Fibroblast of the aortic adventitia (primary cell): ENCODE results near the gene GPR176. TPM values are rescaled to one million over a fixed set of nuclear protein-coding genes. Genes with fewer than 3 reads are reported as not detected.

Source experiments
- DNase-seq: peaks from one replicate; pipeline ENCODE4 v3.0.0-alpha.2; 2010; ENCODE audit warnings: low read depth
- H3K4me3 ChIP-seq: 2 replicates; pipeline ENCODE4 v1.5.1; 2011; ENCODE audit warnings: low read depth, mild to moderate bottlenecking, control low read depth, low read length, moderate library complexity
- CTCF ChIP-seq: IDR thresholded peaks from 2 replicates; pipeline ENCODE4 v1.5.1; 2011; ENCODE audit warnings: mild to moderate bottlenecking, low read length, control low read depth, inconsistent platforms; ENCODE audit not compliant: insufficient read depth
- total RNA-seq: library from RNA; depleted of rRNA; stranded (reverse); fragments of >200 nt; gene quantifications from 2 replicates; pipeline ENCODE4 v1.2.3, GENCODE V29; 2012; ENCODE audit warnings: low replicate concordance

GPR176 gene
- total RNA-seq, 1 donor, result 160 TPM

- DNase-seq, result no peak
- no peak for TF ChIP-seq CTCF
- H3K4me3 ChIP-seq, result no peak overlapping the region
Observed at GRCh38 chr15:39799552-39800011, 120.5 kb downstream of the GPR176 start.

GRCh38 chr15:39798382-39798781 lies 121.7 kb downstream of the GPR176 start:
- no peak for DNase-seq
- no peak overlapping the region for H3K4me3 ChIP-seq
- no peak for TF ChIP-seq CTCF

GRCh38 chr15:39797407-39797806 lies 122.7 kb downstream of the GPR176 start:
- H3K4me3 ChIP-seq, result no peak overlapping the region
- DNase-seq, result no peak
- no peak for TF ChIP-seq CTCF

- no peak for TF ChIP-seq CTCF
- no peak for DNase-seq
- no peak overlapping the region for H3K4me3 ChIP-seq
Observed at GRCh38 chr15:39796601-39797000, 123.5 kb downstream of the GPR176 start.

- no peak for DNase-seq
- no peak for TF ChIP-seq CTCF
- no peak overlapping the region for H3K4me3 ChIP-seq
Observed at GRCh38 chr15:39795486-39795885, 124.6 kb downstream of the GPR176 start.

GRCh38 chr15:39794954-39795353 lies 125.1 kb downstream of the GPR176 start:
- DNase-seq, result no peak
- TF ChIP-seq CTCF, result no peak
- H3K4me3 ChIP-seq, result no peak overlapping the region

- no peak overlapping the region for H3K4me3 ChIP-seq
- TF ChIP-seq CTCF, result no peak
- DNase-seq, result no peak
Observed at GRCh38 chr15:39793923-39794322, 126.1 kb downstream of the GPR176 start.
